HEK293 (cell line): ENCODE results near the gene CYP27B1.
"Not testable (repeated sequence)": the region's sequence is repeated elsewhere in the genome, so short reads cannot be mapped to it uniquely, and the experiment has no call there.

Experiments used
- CTCF ChIA-PET: fragments of 350-600 bp; formaldehyde crosslinking; extraction: SDS; loops from one replicate; lab custom pipeline; 2021; ENCODE audit warnings: antibody characterized with exemption; lab: Yijun Ruan, JAX
- POLR2A ChIA-PET: fragments of 300-600 bp; formaldehyde crosslinking; extraction: SDS; loops from one replicate; lab custom pipeline; 2020; ENCODE audit warnings: antibody characterized with exemption, inconsistent platforms; lab: Yijun Ruan, JAX
- H3K27ac ChIP-seq: fragments of 200-500 bp; sonication (Bioruptor generic); 2 replicates; pipeline ENCODE4 v1.5.1; 2014; ENCODE audit warnings: low read depth, low read length, control low read depth, inconsistent platforms; ENCODE audit errors: extremely low read depth
- H3K36me3 ChIP-seq, 2 experiments: fragments of 200-500 bp in 1 of 2; sonication (Bioruptor generic) in 1 of 2; 1 replicate in 1 of 2; 2 replicates in 1 of 2; pipeline ENCODE4 v1.5.1; 2014 to 2017; ENCODE audit warnings: inconsistent platforms in 2 of 2, low read length in 2 of 2; ENCODE audit not compliant: control insufficient read depth in 2 of 2, insufficient read depth in 1 of 2
- H3K4me1 ChIP-seq: fragments of 200-500 bp; sonication (Bioruptor generic); 2 replicates; pipeline ENCODE4 v1.5.1; 2014; ENCODE audit warnings: mild to moderate bottlenecking, low read length, inconsistent platforms; ENCODE audit not compliant: control insufficient read depth, insufficient read depth
- H3K4me3 ChIP-seq: 2 replicates; pipeline ENCODE4 v1.5.1; 2011; ENCODE audit warnings: low read depth, mild to moderate bottlenecking, control low read depth, low read length, moderate library complexity
- H3K9me3 ChIP-seq: fragments of 200-500 bp; sonication (Bioruptor generic); 2 replicates; pipeline ENCODE4 v1.5.1; 2014; ENCODE audit warnings: low read depth, low read length, inconsistent platforms; ENCODE audit not compliant: control insufficient read depth, insufficient read depth
- HOXD13 ChIP-seq: sonication (generic); formaldehyde crosslinking; IDR thresholded peaks from 2 replicates; pipeline ENCODE4 v1.8.0; 2022; ENCODE audit warnings: missing genetic modification reagents, borderline replicate concordance
- ZFP41 ChIP-seq: fragments of 450-650 bp; formaldehyde crosslinking; IDR thresholded peaks from 2 replicates; pipeline ENCODE4 v1.5.1; 2016; ENCODE audit warnings: missing biosample characterization, missing genetic modification characterization, borderline replicate concordance
- ZNF211 ChIP-seq: fragments of 450-650 bp; formaldehyde crosslinking; IDR thresholded peaks from 2 replicates; pipeline ENCODE4 v1.5.1; 2016; ENCODE audit warnings: low read depth, missing biosample characterization, missing genetic modification characterization
- ZNF449 ChIP-seq: fragments of 450-650 bp; formaldehyde crosslinking; IDR thresholded peaks from 2 replicates; pipeline ENCODE4 v1.5.1; 2017; ENCODE audit warnings: missing biosample characterization, mild to moderate bottlenecking, missing genetic modification characterization, moderate library complexity
- ZNF521 ChIP-seq: fragments of 450-650 bp; formaldehyde crosslinking; IDR thresholded peaks from 2 replicates; pipeline ENCODE4 v1.5.1; 2017; ENCODE audit warnings: missing biosample characterization, mild to moderate bottlenecking, missing genetic modification characterization
- ZNF677 ChIP-seq: fragments of 450-650 bp; IDR thresholded peaks from 2 replicates; pipeline ENCODE4 v1.5.0; 2018; ENCODE audit warnings: missing biosample characterization, mild to moderate bottlenecking, missing genetic modification characterization, moderate library complexity
- ZNF704 ChIP-seq: fragments of 450-650 bp; formaldehyde crosslinking; IDR thresholded peaks from 2 replicates; pipeline ENCODE4 v1.5.1; 2016; ENCODE audit warnings: missing biosample characterization, missing genetic modification characterization
- ZSCAN30 ChIP-seq: fragments of 450-650 bp; IDR thresholded peaks from 2 replicates; pipeline ENCODE4 v1.5.1; 2018; ENCODE audit warnings: missing biosample characterization, mild to moderate bottlenecking, missing genetic modification characterization, moderate library complexity
- ZSCAN4 ChIP-seq: fragments of 450-650 bp; formaldehyde crosslinking; IDR thresholded peaks from 2 replicates; pipeline ENCODE4 v1.5.1; 2017; ENCODE audit warnings: missing biosample characterization, missing genetic modification characterization
- TF ChIP-seq, protein P1 (sequence below): fragments of 450-650 bp; formaldehyde crosslinking; IDR thresholded peaks from 2 replicates; pipeline ENCODE4 v1.5.1; 2016; ENCODE audit warnings: missing biosample characterization, missing genetic modification characterization

The CYP27B1 gene

GRCh38 chr12:57721846-57722608 is 44.9 kb downstream of the CYP27B1 start:
- H3K4me3 ChIP-seq, H3K27ac ChIP-seq, H3K9me3 ChIP-seq, H3K4me1 ChIP-seq: not testable (repeated sequence)
- ChIA-PET CTCF (interaction anchor here (0.6 to 1.2 kb wide), 3 partner anchors 10 to 413 kb away, joined by 3 to 5 read pairs (median 3); no protein-coding TSS in a partner anchor), POLR2A (interaction anchor here (2.0 kb wide), 1 partner anchor 23 kb away, joined by 7 read pairs; the partner anchor contains the start of gene TSPAN31)
- peaks cover 8 to 45% of the 10 kb centered on the region in 2 experiments; a peak in 2 of 3 replicates for H3K36me3 ChIP-seq

DNA sequence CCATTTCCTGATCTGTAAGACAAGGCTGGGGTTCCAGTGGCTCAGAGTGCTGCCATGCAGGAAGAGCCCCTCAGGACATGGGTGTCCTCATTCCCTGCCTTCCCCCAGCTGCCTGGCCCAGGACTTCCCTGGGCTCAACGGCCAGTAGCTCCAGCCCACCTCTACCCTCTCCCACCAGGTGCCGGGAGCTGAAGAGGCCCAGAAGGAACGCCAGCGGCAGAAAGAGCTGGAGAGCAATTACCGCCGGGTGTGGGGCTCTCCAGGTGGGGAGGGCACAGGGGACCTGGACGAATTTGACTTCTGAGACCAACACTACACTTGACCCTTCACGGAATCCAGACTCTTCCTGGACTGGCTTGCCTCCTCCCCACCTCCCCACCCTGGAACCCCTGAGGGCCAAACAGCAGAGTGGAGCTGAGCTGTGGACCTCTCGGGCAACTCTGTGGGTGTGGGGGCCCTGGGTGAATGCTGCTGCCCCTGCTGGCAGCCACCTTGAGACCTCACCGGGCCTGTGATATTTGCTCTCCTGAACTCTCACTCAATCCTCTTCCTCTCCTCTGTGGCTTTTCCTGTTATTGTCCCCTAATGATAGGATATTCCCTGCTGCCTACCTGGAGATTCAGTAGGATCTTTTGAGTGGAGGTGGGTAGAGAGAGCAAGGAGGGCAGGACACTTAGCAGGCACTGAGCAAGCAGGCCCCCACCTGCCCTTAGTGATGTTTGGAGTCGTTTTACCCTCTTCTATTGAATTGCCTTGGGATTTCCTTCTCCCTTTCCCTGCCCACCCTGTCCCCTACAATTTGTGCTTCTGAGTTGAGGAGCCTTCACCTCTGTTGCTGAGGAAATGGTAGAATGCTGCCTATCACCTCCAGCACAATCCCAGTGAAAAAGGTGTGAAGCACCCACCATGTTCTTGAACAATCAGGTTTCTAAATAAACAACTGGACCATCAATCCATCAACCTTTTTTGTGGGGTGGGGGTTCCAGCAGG is 46.0 kb downstream of the CYP27B1 start:
- no peaks in the 10 kb centered on the region for H3K4me1 ChIP-seq
- H3K36me3 ChIP-seq = peaks cover 8 to 56% of the 10 kb centered on the region in 2 experiments; a peak in 2 of 3 replicates
- no peaks in the 10 kb centered on the region for H3K9me3 ChIP-seq
- TF ChIP-seq ZNF704 (tag by site-specific recombination) = no peak
- TF ChIP-seq, protein P1, sequence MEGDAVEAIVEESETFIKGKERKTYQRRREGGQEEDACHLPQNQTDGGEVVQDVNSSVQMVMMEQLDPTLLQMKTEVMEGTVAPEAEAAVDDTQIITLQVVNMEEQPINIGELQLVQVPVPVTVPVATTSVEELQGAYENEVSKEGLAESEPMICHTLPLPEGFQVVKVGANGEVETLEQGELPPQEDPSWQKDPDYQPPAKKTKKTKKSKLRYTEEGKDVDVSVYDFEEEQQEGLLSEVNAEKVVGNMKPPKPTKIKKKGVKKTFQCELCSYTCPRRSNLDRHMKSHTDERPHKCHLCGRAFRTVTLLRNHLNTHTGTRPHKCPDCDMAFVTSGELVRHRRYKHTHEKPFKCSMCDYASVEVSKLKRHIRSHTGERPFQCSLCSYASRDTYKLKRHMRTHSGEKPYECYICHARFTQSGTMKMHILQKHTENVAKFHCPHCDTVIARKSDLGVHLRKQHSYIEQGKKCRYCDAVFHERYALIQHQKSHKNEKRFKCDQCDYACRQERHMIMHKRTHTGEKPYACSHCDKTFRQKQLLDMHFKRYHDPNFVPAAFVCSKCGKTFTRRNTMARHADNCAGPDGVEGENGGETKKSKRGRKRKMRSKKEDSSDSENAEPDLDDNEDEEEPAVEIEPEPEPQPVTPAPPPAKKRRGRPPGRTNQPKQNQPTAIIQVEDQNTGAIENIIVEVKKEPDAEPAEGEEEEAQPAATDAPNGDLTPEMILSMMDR = 0 out of 2 replicates have a peak, but pooled peaks have one; percentile 21
- H3K27ac ChIP-seq = no peak overlapping the region
- H3K4me3 ChIP-seq = no peak overlapping the region
- CTCF ChIA-PET = interaction anchor here (0.6 kb wide), 2 partner anchors 39 to 200 kb away, joined by 3 to 4 read pairs; no protein-coding TSS in a partner anchor
- POLR2A ChIA-PET = no interaction called here

- no peak overlapping the region for H3K27ac ChIP-seq
- no peak overlapping the region for H3K4me3 ChIP-seq
- ChIA-PET CTCF (interaction anchor here (0.6 kb wide), 2 partner anchors 103 to 199 kb away, joined by 3 to 4 read pairs; no protein-coding TSS in a partner anchor), POLR2A (no interaction called here)
- H3K36me3 ChIP-seq = peaks cover 8 to 62% of the 10 kb centered on the region in 2 experiments; a peak in 2 of 3 replicates
- no peaks in the 10 kb centered on the region for H3K4me1 ChIP-seq
- H3K9me3 ChIP-seq = no peaks in the 10 kb centered on the region
- no peak for TF ChIP-seq ZNF449 (tag by site-specific recombination)
- TF ChIP-seq ZSCAN4 (tag by site-specific recombination) = no peak
- no peak for TF ChIP-seq ZNF211 (tag by site-specific recombination)
- TF ChIP-seq ZNF677 = no peak
- no peak for TF ChIP-seq ZSCAN30 (tag by site-specific recombination)
- no peak for TF ChIP-seq ZFP41 (tag by site-specific recombination)
- no peak for TF ChIP-seq HOXD13 (CRISPR knock-in tag)
- no peak for TF ChIP-seq ZNF521 (tag by site-specific recombination)
- TF ChIP-seq, all 188 proteins: peak for 0
These were observed 46.9 kb downstream of the CYP27B1 start for GRCh38 chr12:57719777-57720605.
